Suprapubic skin (tissue), 4 donors: ENCODE measurements around the gene SIKE1. TPM values are rescaled to one million over a fixed set of nuclear protein-coding genes. Genes with fewer than 3 reads are reported as not detected.
"Not testable (repeated sequence)": the region's sequence is repeated elsewhere in the genome, so short reads cannot be mapped to it uniquely, and the experiment has no call there.

Experiments
- DNase-seq, 2 donors: peaks; one replicate each; pipeline ENCODE4 v3.0.0-alpha.2; 2019; ENCODE audit warnings: low spot score in 2 of 2
- H3K27ac ChIP-seq: fragments of 200-600 bp; sonication (generic); one replicate; pipeline ENCODE4 v1.5.1; 2019
- H3K27me3 ChIP-seq: fragments of 200-600 bp; sonication (generic); one replicate; pipeline ENCODE4 v1.5.1; 2019
- H3K36me3 ChIP-seq: fragments of 200-600 bp; sonication (generic); one replicate; pipeline ENCODE4 v1.5.1; 2019
- H3K4me1 ChIP-seq: fragments of 200-600 bp; sonication (generic); one replicate; pipeline ENCODE4 v1.5.1; 2019
- H3K4me3 ChIP-seq: fragments of 200-600 bp; sonication (generic); one replicate; pipeline ENCODE4 v1.5.1; 2019; ENCODE audit warnings: mild to moderate bottlenecking
- H3K9me3 ChIP-seq: fragments of 200-600 bp; sonication (generic); one replicate; pipeline ENCODE4 v1.5.1; 2019
- CTCF ChIP-seq, 2 donors: fragments of 200-600 bp in 1 of 2; fragments of 450-650 bp in 1 of 2; sonication (generic) in 1 of 2; IDR thresholded peaks; one replicate each; pipeline ENCODE4 v1.5.1; 2016 to 2019; ENCODE audit warnings: antibody characterized with exemption in 2 of 2, mild to moderate bottlenecking in 1 of 2, moderate library complexity in 1 of 2
- EP300 ChIP-seq: sonication (generic); formaldehyde crosslinking; IDR thresholded peaks from one replicate; pipeline ENCODE4 v1.6.1; 2017; ENCODE audit warnings: antibody characterized with exemption
- POLR2A ChIP-seq, 2 donors: fragments of 450-650 bp; IDR thresholded peaks; one replicate each; pipeline ENCODE4 v1.6.1; 2017; ENCODE audit warnings: antibody characterized with exemption in 2 of 2, mild to moderate bottlenecking in 2 of 2, moderate library complexity in 2 of 2
- POLR2AphosphoS5 ChIP-seq, 3 donors: sonication (generic); formaldehyde crosslinking; IDR thresholded peaks; one replicate each; pipeline ENCODE4 v1.6.1; 2017; ENCODE audit warnings: antibody characterized with exemption in 3 of 3
- WGBS: methylation state at CpG from one replicate; pipeline ENCODE4 v1.1.5; 2018; 5-methylcytosine and 5-hydroxymethylcytosine counted together
- total RNA-seq, 4 donors: library from RNA; depleted of rRNA; stranded (reverse); fragments of >200 nt; gene quantifications; one replicate each; pipeline ENCODE4 v1.1.0, GENCODE V29; 2016

The SIKE1 gene
- total RNA-seq, 4 donors from 2014 or later: 44.0 to 70.1 (median 54.0) TPM

GRCh38 chr1:114779722-114780121 is 763 bp downstream of the SIKE1 start:
- Histone ChIP-seq H3K4me3 (peak overlapping the region; percentile 82), H3K4me1 (peaks cover 18% of the 10 kb centered on the region), H3K27me3 (no peaks in the 10 kb centered on the region), H3K36me3 (peaks cover 18% of the 10 kb centered on the region), H3K27ac (peak overlapping the region; percentile 93), H3K9me3 (no peaks in the 10 kb centered on the region)
- no peak for DNase-seq
- no peak for TF ChIP-seq POLR2A (IDR thresholded peaks at IDR 0.05)
- no peak for TF ChIP-seq POLR2AphosphoS5 (IDR thresholded peaks at IDR 0.05)
- TF ChIP-seq CTCF (IDR thresholded peaks at IDR 0.05): no peak
- no peak for TF ChIP-seq EP300

GRCh38 chr1:114776726-114777125 is 3.8 kb downstream of the SIKE1 start:
- WGBS: 96% methylated on average over 4 of the region's 4 CpGs
- not testable (repeated sequence) for H3K9me3 ChIP-seq, H3K27me3 ChIP-seq, H3K27ac ChIP-seq, DNase-seq, H3K4me3 ChIP-seq
- peaks cover 18% of the 10 kb centered on the region for H3K4me1 ChIP-seq
- H3K36me3 ChIP-seq: peaks cover 35% of the 10 kb centered on the region

- peaks cover 37% of the 10 kb centered on the region for H3K36me3 ChIP-seq
- no peak for DNase-seq
- no peaks in the 10 kb centered on the region for H3K27me3 ChIP-seq
- H3K4me1 ChIP-seq: no peaks in the 10 kb centered on the region
- 98% methylated on average over 1 of the region's 1 CpG for WGBS
- H3K9me3 ChIP-seq: no peaks in the 10 kb centered on the region
- no peak for TF ChIP-seq POLR2AphosphoS5 (IDR thresholded peaks at IDR 0.05)
- TF ChIP-seq POLR2A (IDR thresholded peaks at IDR 0.05): no peak
- no peak for TF ChIP-seq CTCF (IDR thresholded peaks at IDR 0.05)
- no peak for TF ChIP-seq EP300
- H3K27ac ChIP-seq: no peak overlapping the region
- H3K4me3 ChIP-seq: no peak overlapping the region
Measured at GRCh38 chr1:114771992-114772391, 8.5 kb downstream of the SIKE1 start.

GRCh38 chr1:114770989-114771388 is 9.5 kb downstream of the SIKE1 start:
- no peak for DNase-seq
- H3K27ac ChIP-seq: no peak overlapping the region
- H3K9me3 ChIP-seq: no peaks in the 10 kb centered on the region
- no peaks in the 10 kb centered on the region for H3K27me3 ChIP-seq
- H3K4me3 ChIP-seq: no peak overlapping the region
- no peak for TF ChIP-seq POLR2A (IDR thresholded peaks at IDR 0.05)
- TF ChIP-seq POLR2AphosphoS5 (IDR thresholded peaks at IDR 0.05): no peak
- no peak for TF ChIP-seq CTCF (IDR thresholded peaks at IDR 0.05)
- no peak for TF ChIP-seq EP300
- WGBS: 95% methylated on average over 1 of the region's 1 CpG
- no peaks in the 10 kb centered on the region for H3K4me1 ChIP-seq
- peaks cover 37% of the 10 kb centered on the region for H3K36me3 ChIP-seq

- no peaks in the 10 kb centered on the region for H3K36me3 ChIP-seq
- no peaks in the 10 kb centered on the region for H3K27me3 ChIP-seq
- H3K4me1 ChIP-seq: no peaks in the 10 kb centered on the region
- H3K4me3 ChIP-seq: no peak overlapping the region
- TF ChIP-seq POLR2A (IDR thresholded peaks at IDR 0.05) (no peak), POLR2AphosphoS5 (IDR thresholded peaks at IDR 0.05) (no peak), CTCF (IDR thresholded peaks at IDR 0.05) (no peak), EP300 (no peak)
- no peaks in the 10 kb centered on the region for H3K9me3 ChIP-seq
- 84% methylated on average over 4 of the region's 4 CpGs for WGBS
- no peak for DNase-seq
- H3K27ac ChIP-seq: no peak overlapping the region
Measured at GRCh38 chr1:114764689-114765088, 15.8 kb downstream of the SIKE1 start.

- no peak for DNase-seq
Measured at GRCh38 chr1:114758256-114758832, 22.1 kb downstream of the SIKE1 start.

More at GRCh38 chr1:114758256-114758832, 22.1 kb downstream of the SIKE1 start:
- Histone ChIP-seq H3K27me3 (no peaks in the 10 kb centered on the region), H3K9me3 (no peaks in the 10 kb centered on the region), H3K4me3 (peak overlapping the region; percentile 84), H3K4me1 (peaks cover 41% of the 10 kb centered on the region), H3K36me3 (no peaks in the 10 kb centered on the region), H3K27ac (peak overlapping the region; percentile 99)
- TF ChIP-seq POLR2AphosphoS5 (IDR thresholded peaks at IDR 0.05) (no peak), EP300 (peak; percentile 29), POLR2A (IDR thresholded peaks at IDR 0.05) (no peak), CTCF (IDR thresholded peaks at IDR 0.05) (peak in 1 of 2 donors; percentile 13)
- WGBS: 13% methylated on average over 6 of the region's 6 CpGs
